Inferior parietal cortex (tissue), 1 donor: Measurements from ENCODE around the gene NFASC.

Experiments
- DNase-seq: peaks from one replicate; pipeline ENCODE4 v3.0.0-alpha.2; 2016; ENCODE audit errors: extremely low spot score

Gene NFASC

GRCh38 chr1:205062895-205063294 lies 192.2 kb downstream of the NFASC start:
- no peak for DNase-seq

- no peak for DNase-seq
Observed at GRCh38 chr1:205064301-205064700, 193.6 kb downstream of the NFASC start.

GRCh38 chr1:205064741-205065316 lies 194.2 kb downstream of the NFASC start:
- DNase-seq: no peak

GRCh38 chr1:205065666-205066065 lies 195.0 kb downstream of the NFASC start:
- DNase-seq: no peak

- DNase-seq: no peak
Observed at GRCh38 chr1:205066141-205066818, 195.6 kb downstream of the NFASC start.

- DNase-seq: no peak
Observed at GRCh38 chr1:205067031-205067430, 196.4 kb downstream of the NFASC start.

- DNase-seq: no peak
Observed at GRCh38 chr1:205068001-205068400, 197.3 kb downstream of the NFASC start.

GRCh38 chr1:205068457-205069040 lies 197.9 kb downstream of the NFASC start:
- no peak for DNase-seq

- DNase-seq: no peak
Observed at GRCh38 chr1:205069371-205070125, 198.9 kb downstream of the NFASC start.

- DNase-seq: no peak
Observed at GRCh38 chr1:205071028-205071409, 200.4 kb downstream of the NFASC start.

GRCh38 chr1:205071801-205072200 lies 201.1 kb downstream of the NFASC start:
- DNase-seq: no peak

- no peak for DNase-seq
Observed at GRCh38 chr1:205072286-205072685, 201.6 kb downstream of the NFASC start.
